Activated CD8-positive, alpha-beta T cell treated with anti-CD3 and anti-CD28 coated beads, Interleukin-2, amount 10 ng/mL, durations not matched to agents 7 days and 5 days (primary cell): ENCODE data around the gene SH2D3C. TPM values are rescaled to one million over a fixed set of nuclear protein-coding genes. Genes with fewer than 3 reads are reported as not detected.
A peak's percentile ranks its signal among the peaks of the same experiment; 100 is the strongest.

Experiments
- ATAC-seq: fragments of 150-1000 bp; cut with Tn5 transposase; one replicate; pipeline ENCODE4 v1.10.0; 2021; ENCODE audit warnings: moderate library complexity
- CTCF ChIA-PET: fragments of 350-600 bp; sonication (Branson Sonifier 250); formaldehyde crosslinking; loops from one replicate; lab custom pipeline; 2021; ENCODE audit warnings: antibody characterized with exemption; lab: Charles Lee
- POLR2A ChIA-PET: fragments of 350-600 bp; sonication (Branson Sonifier 250); formaldehyde crosslinking; loops from one replicate; lab custom pipeline; 2021; ENCODE audit warnings: antibody characterized with exemption; lab: Charles Lee
- DNase-seq: peaks from one replicate; pipeline ENCODE4 v3.0.0-alpha.2; 2020
- H3K27ac Mint-ChIP-seq: one replicate; pipeline ENCODE4 v1.8.0; 2021; ENCODE audit warnings: mild to moderate bottlenecking, mixed read lengths
- H3K27me3 Mint-ChIP-seq: one replicate; pipeline ENCODE4 v1.8.0; 2021; ENCODE audit warnings: low read depth, mixed read lengths
- H3K36me3 Mint-ChIP-seq: one replicate; pipeline ENCODE4 v1.8.0; 2021; ENCODE audit warnings: low read depth, mixed read lengths
- H3K4me1 Mint-ChIP-seq: one replicate; pipeline ENCODE4 v1.8.0; 2021; ENCODE audit warnings: low read depth, mixed read lengths
- H3K4me3 Mint-ChIP-seq: one replicate; pipeline ENCODE4 v1.8.0; 2021; ENCODE audit warnings: mild to moderate bottlenecking, mixed read lengths
- H3K9me3 Mint-ChIP-seq: one replicate; pipeline ENCODE4 v1.8.0; 2022; ENCODE audit warnings: mixed read lengths; ENCODE audit not compliant: insufficient read depth
- total RNA-seq, 2 experiments: library from RNA; stranded (reverse); gene quantifications; one replicate each; pipeline ENCODE4 v1.2.3, GENCODE V29; 2021

Gene SH2D3C, protein sequence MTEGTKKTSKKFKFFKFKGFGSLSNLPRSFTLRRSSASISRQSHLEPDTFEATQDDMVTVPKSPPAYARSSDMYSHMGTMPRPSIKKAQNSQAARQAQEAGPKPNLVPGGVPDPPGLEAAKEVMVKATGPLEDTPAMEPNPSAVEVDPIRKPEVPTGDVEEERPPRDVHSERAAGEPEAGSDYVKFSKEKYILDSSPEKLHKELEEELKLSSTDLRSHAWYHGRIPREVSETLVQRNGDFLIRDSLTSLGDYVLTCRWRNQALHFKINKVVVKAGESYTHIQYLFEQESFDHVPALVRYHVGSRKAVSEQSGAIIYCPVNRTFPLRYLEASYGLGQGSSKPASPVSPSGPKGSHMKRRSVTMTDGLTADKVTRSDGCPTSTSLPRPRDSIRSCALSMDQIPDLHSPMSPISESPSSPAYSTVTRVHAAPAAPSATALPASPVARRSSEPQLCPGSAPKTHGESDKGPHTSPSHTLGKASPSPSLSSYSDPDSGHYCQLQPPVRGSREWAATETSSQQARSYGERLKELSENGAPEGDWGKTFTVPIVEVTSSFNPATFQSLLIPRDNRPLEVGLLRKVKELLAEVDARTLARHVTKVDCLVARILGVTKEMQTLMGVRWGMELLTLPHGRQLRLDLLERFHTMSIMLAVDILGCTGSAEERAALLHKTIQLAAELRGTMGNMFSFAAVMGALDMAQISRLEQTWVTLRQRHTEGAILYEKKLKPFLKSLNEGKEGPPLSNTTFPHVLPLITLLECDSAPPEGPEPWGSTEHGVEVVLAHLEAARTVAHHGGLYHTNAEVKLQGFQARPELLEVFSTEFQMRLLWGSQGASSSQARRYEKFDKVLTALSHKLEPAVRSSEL
- 10 to 100 TPM; 75.6 to 77.5 TPM for total RNA-seq

DNA sequence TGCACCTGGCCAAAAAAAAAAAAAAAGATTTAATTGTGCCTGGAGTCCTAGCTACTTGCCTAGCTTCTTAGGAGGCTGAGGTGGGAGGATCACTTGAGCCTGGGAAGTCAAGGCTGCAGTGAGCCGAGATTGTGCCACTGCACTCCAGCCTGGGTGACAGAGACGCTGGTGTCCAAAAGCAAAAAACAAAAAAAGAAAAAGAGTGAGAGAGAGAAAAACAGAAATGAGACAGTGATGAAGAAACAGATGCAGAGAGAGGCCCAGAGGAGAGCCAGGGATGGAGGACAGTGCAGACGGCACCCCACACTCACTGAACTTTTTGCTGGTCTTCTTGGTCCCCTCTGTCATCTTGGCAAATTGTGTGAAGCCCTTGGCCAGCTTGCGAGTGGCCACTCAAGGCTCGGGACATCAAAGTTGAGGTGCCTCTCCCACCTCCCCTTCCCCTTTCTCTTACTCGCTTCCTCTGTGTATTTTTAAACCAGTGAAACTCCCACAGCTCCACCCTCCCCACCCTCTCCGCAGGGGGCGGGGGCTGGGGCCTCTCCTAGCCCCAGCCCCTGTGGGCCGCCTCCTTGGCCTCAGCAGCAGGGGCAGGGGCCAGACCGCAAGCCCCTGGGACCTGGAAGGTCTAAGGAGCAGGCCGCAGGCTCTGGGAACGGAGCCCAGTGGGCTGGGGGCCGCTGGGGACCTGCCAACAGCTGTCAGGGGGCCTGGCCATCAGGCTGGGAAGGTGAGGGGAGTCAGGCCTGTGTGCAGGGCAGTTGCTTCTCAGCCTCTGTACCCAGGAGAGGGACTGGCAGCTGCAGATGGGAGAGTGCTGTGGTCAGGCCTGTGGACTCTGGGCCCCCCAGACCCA is at the start of gene SH2D3C:
TSS of gene SH2D3C (minus strand) at position 387 of the 856 bp plus-strand sequence. CDS start at position 348, 39 bp downstream.
- Mint-ChIP-seq H3K4me3 (peak within 1 kb of the TSS; percentile 98), H3K9me3 (no peaks in the 10 kb centered on the region), H3K4me1 (peaks cover 67% of the 10 kb centered on the region), H3K36me3 (peaks cover 42% of the 10 kb centered on the region), H3K27ac (peak within 1 kb of the TSS; percentile 98), H3K27me3 (no peaks in the 10 kb centered on the region)
- ChIA-PET CTCF (interaction anchor here (0.9 to 3.5 kb wide), 8 partner anchors 7 to 200 kb away, joined by 3 to 26 read pairs (median 3); partner anchors contain the start of gene TOR2A), POLR2A (interaction anchor here (0.8 to 1.7 kb wide), 7 partner anchors 7 to 138 kb away, joined by 3 to 6 read pairs (median 4); no protein-coding TSS in a partner anchor)
- DNase-seq (peak; percentile 59), ATAC-seq (peak; percentile 28)

DNA sequence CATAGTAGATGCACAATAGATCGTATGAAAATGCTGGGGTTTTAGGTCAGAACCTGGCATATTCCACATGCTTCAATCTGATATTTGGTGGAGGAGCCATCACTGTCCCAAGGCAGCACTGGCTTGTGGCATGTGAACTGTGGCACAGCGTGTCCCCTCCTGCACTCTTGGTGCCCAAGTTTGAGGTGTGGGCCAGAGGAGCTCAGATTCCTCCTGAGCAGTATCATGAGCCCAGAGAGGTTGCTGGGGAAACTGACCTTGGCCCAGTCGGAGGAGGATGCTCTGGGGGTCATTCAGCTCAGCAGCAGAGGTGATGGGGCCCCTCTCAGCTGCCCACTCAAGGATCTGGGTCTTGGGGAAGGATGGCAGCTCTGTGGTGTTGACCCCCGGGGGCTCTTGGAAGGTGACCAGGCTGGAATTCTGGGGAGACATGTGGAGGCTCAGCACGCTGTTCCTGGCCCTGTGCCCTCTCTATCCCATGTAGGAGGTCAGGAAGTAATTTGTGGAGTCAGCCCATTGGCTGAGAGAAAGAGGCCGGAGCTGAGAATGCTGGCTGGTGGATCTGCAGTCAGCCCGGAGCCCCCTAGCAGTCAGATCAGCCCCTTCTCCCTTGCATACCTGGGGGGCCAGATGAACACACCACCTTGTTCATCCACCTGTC is 47.9 kb upstream of the SH2D3C start:
- peaks cover 1% of the 10 kb centered on the region for H3K4me1 Mint-ChIP-seq
- ATAC-seq (no peak), DNase-seq (no peak)
- ChIA-PET POLR2A (no interaction called here), CTCF (no interaction called here)
- peaks cover 15% of the 10 kb centered on the region for H3K36me3 Mint-ChIP-seq
- H3K4me3 Mint-ChIP-seq: no peak overlapping the region
- H3K27me3 Mint-ChIP-seq: no peaks in the 10 kb centered on the region
- no peaks in the 10 kb centered on the region for H3K9me3 Mint-ChIP-seq
- H3K27ac Mint-ChIP-seq: peak overlapping the region; percentile 39

GRCh38 chr9:127825319-127826051 is 47.0 kb upstream of the SH2D3C start:
- H3K4me1 Mint-ChIP-seq: no peaks in the 10 kb centered on the region
- POLR2A ChIA-PET: no interaction called here
- H3K27me3 Mint-ChIP-seq: no peaks in the 10 kb centered on the region
- ATAC-seq (no peak), DNase-seq (no peak)
- H3K27ac Mint-ChIP-seq: peak overlapping the region; percentile 39
- CTCF ChIA-PET: no interaction called here
- H3K9me3 Mint-ChIP-seq: no peaks in the 10 kb centered on the region
- peaks cover 18% of the 10 kb centered on the region for H3K36me3 Mint-ChIP-seq
- H3K4me3 Mint-ChIP-seq: no peak overlapping the region

- H3K27ac Mint-ChIP-seq: no peak overlapping the region
- peaks cover 27% of the 10 kb centered on the region for H3K36me3 Mint-ChIP-seq
- DNase-seq (no peak), ATAC-seq (no peak)
- CTCF ChIA-PET: interaction anchor here (0.6 to 1.6 kb wide), 2 partner anchors 48 to 87 kb away, joined by 3 to 4 read pairs; partner anchors contain the start of gene TOR2A
- H3K4me3 Mint-ChIP-seq: no peak overlapping the region
- no peaks in the 10 kb centered on the region for H3K9me3 Mint-ChIP-seq
- no peaks in the 10 kb centered on the region for H3K4me1 Mint-ChIP-seq
- POLR2A ChIA-PET: no interaction called here
- H3K27me3 Mint-ChIP-seq: no peaks in the 10 kb centered on the region
Observed at GRCh38 chr9:127822108-127822507, 43.6 kb upstream of the SH2D3C start.

DNA sequence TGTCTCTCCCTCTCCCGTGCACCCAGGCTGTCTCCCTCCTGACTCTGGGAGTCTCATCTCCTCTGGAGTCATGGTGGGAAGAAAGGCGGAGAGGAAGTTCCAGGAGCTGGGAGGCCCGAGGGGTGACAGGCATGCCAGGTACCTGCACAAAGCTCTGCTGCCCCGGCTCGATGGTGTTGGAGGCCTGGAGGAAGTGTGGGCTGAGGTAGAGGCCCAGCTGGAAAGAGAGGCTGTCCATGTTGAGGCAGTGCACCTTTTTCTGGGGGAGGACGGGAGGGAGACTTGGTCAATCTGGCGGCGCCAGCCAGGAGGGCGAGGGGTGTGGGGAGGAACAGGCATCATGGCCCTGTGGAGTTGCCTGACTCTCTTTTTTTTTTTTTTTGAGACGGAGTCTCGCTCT is 40.1 kb upstream of the SH2D3C start:
- ATAC-seq (no peak), DNase-seq (no peak)
- no peaks in the 10 kb centered on the region for H3K4me1 Mint-ChIP-seq
- H3K4me3 Mint-ChIP-seq: no peak overlapping the region
- H3K36me3 Mint-ChIP-seq: peaks cover 23% of the 10 kb centered on the region
- ChIA-PET CTCF (interaction anchor here (2.1 kb wide), 1 partner anchor 51 kb away, joined by 8 read pairs; no protein-coding TSS in a partner anchor), POLR2A (no interaction called here)
- peak overlapping the region; percentile 34 for H3K27ac Mint-ChIP-seq
- H3K9me3 Mint-ChIP-seq: no peaks in the 10 kb centered on the region
- H3K27me3 Mint-ChIP-seq: no peaks in the 10 kb centered on the region

DNA sequence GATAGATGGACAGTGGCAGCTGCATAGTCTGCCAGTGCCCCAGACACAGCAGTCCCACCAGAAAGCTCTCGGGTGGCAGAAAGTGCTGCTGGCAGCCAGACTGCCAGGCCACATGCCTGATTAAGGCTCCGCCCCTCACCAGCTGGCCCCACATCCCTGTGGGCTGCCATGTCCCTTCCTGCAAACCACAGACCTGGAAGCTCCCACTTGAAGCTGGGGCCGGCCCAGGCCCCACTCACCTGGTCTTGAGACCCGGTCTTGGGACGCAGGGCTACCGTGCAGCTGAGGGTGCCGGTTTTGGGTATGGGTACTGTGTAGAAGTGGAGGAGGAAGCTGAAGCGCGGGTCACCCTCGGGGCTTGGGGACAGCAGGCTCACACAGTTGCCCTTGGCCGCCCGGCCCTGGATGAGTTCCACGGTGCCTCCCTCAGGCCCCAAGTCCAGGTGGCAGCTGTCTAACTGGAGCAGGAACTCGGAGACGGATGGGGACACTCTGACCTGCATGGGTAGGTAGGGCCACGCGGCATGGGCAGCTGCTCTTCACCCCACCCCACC is 39.5 kb upstream of the SH2D3C start:
- DNase-seq (no peak), ATAC-seq (no peak)
- Mint-ChIP-seq H3K27me3 (no peaks in the 10 kb centered on the region), H3K27ac (peak overlapping the region; percentile 34), H3K9me3 (no peaks in the 10 kb centered on the region), H3K4me1 (no peaks in the 10 kb centered on the region), H3K36me3 (peaks cover 25% of the 10 kb centered on the region), H3K4me3 (no peak overlapping the region)
- POLR2A ChIA-PET: interaction anchor here (0.6 to 0.8 kb wide), 2 partner anchors 54 to 394 kb away, joined by 4 read pairs; partner anchors contain the start of gene ZNF79
- CTCF ChIA-PET: interaction anchor here (2.1 kb wide), 1 partner anchor 52 kb away, joined by 8 read pairs; no protein-coding TSS in a partner anchor

DNA sequence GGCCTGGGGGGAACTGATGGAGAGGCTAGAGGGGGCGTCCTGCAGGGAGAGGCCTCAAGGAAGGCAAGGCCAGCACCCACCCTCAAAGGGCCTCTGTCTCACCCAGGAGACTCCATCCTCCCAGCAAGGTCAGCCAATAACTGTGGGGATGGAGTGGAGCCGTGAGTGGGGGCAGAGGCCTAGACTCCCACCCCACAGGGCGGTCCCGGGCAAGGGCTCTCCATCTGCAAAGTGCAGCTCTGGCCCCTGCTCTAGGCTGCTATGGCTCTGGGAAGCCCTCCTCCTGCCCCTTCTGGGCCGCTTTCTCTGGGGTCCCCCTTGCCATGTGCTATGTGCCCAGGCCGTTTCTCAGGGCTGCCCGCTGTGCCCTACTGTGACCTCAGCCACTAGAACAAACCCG is 38.3 kb upstream of the SH2D3C start:
- no peak overlapping the region for H3K4me3 Mint-ChIP-seq
- peak overlapping the region; percentile 34 for H3K27ac Mint-ChIP-seq
- CTCF ChIA-PET: interaction anchor here (2.1 kb wide), 1 partner anchor 53 kb away, joined by 8 read pairs; no protein-coding TSS in a partner anchor
- no peaks in the 10 kb centered on the region for H3K9me3 Mint-ChIP-seq
- POLR2A ChIA-PET: no interaction called here
- peaks cover 25% of the 10 kb centered on the region for H3K36me3 Mint-ChIP-seq
- no peaks in the 10 kb centered on the region for H3K27me3 Mint-ChIP-seq
- DNase-seq (no peak), ATAC-seq (no peak)
- H3K4me1 Mint-ChIP-seq: no peaks in the 10 kb centered on the region

DNA sequence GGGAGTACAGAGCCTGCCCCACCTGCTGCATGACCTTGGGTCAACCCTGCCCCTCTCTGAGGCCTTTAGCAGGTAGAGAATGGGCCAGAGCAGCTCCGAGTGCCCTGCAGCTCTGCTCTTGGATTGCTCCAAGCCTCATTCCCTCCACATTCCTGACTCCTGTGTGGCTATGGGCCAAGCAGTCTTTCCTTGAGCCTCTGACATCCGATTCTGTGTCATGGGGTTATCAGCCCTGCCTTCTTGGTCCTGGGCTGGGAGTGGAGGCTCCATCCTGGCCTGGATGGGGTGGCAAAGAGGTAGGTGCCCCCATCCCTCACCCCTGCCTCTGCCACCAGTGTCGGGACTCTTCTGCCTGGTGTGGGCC is 37.9 kb upstream of the SH2D3C start:
- Mint-ChIP-seq H3K4me3 (no peak overlapping the region), H3K9me3 (no peaks in the 10 kb centered on the region), H3K36me3 (peaks cover 25% of the 10 kb centered on the region), H3K27ac (no peak overlapping the region), H3K4me1 (no peaks in the 10 kb centered on the region), H3K27me3 (no peaks in the 10 kb centered on the region)
- ATAC-seq (no peak), DNase-seq (no peak)
- ChIA-PET POLR2A (no interaction called here), CTCF (interaction anchor here (0.7 kb wide), 1 partner anchor 53 kb away, joined by 3 read pairs; no protein-coding TSS in a partner anchor)

- POLR2A ChIA-PET: no interaction called here
Observed at GRCh38 chr9:127815512-127816361, 37.3 kb upstream of the SH2D3C start.

More at GRCh38 chr9:127815512-127816361, 37.3 kb upstream of the SH2D3C start:
- Mint-ChIP-seq H3K4me1 (no peaks in the 10 kb centered on the region), H3K36me3 (peaks cover 23% of the 10 kb centered on the region), H3K27ac (no peak overlapping the region), H3K4me3 (no peak overlapping the region), H3K27me3 (no peaks in the 10 kb centered on the region), H3K9me3 (no peaks in the 10 kb centered on the region)
- CTCF ChIA-PET: interaction anchor here (0.7 kb wide), 1 partner anchor 54 kb away, joined by 3 read pairs; no protein-coding TSS in a partner anchor
- ATAC-seq (no peak), DNase-seq (no peak)
